Head of caudate nucleus (tissue), 42 donors: ENCODE results near the gene FARS2.

ENCODE experiments used
- DNase-seq, 42 donors: peaks; one replicate each; pipeline versions ENCODE4 v3.0.0 to v3.0.0-alpha.2; 2020 to 2021; ENCODE audit warnings: mixed read lengths in 7 of 42
- intact Hi-C: fragments of 100-400 bp; cut with DNase I; formaldehyde crosslinking; loops from one replicate; pipeline ENCODE4 v1.15.0; 2022

Gene FARS2

DNA sequence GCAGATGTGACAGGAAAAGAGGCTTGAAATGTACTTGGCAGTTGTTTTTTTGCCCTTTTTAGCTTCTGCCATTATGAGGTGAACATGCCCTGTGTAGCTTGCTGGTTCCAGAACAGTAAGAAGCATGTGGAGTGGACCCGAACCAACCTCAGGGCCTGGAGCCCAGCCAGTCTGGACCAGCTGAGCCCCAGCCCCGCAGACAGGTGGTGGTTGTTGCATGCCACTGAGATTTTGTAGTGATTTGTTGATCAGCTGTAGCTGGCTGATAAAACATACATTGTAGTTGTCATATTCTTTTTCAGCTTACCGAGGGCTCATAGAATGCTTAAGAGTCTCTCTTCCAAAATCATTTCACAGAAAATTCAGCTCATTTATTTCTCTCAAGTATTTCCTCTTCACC lies 182.2 kb downstream of the FARS2 start:
- intact Hi-C loops: no loop called here
- DNase-seq: no peak

DNA sequence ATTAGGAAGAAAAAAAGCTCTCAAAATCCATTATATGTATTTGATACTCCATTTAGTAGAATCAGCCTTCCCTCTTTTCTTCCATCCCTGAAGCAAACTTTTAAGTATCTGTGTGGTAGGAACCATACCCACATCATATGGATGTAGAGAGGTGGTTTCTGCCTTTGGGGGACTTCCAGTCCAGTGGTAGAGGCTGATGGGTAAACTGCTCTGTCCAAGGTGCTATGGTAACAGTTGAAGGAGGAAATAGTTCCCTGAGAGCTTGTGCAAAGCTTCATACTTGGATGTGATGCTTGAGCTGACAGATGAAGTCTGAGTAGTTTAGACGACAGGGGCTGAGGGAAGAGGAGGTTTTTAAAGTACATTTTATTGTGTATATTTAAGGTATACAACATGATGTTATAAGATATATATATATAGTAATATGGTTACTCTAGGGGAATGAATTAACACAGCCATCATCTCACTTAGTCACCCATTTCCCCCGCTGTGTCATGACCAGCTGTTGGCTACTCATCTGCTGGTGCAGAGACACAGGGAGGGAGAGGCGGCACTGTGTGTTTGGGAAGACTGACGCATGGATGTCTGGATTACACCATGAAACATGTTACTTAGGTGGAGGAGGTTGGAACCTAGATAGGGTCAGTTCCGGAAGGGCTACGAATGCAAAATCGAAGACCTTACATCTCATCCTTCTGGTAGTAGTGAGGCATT lies 185.2 kb downstream of the FARS2 start:
- intact Hi-C loops: no loop called here
- DNase-seq: no peak

- intact Hi-C loops: no loop called here
- no peak for DNase-seq
These were observed 186.6 kb downstream of the FARS2 start for GRCh38 chr6:5447921-5448320.

DNA sequence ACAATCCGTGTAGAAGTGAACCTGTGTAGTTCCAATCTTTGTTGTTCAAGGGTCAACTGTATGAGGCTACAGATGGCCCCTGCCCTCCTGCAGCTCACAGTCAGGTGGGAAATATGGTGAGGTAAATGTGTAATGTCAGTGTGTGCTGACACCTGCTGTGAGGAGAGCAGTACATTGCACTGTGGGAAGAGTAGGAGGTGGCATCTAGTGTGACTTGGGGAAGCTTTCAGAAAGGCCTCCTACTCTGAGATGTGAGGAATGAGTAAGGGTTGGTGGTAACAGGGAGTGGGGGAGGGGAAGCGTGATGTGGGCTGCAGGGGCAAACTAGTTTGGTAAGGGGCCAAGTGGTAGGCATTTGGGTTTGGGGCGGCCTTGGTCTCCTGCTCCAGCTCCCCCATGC lies 188.8 kb downstream of the FARS2 start:
- intact Hi-C loops: no loop called here
- peak in 8 of 42 donors; percentile 16 to 61 (median 26) for DNase-seq

- DNase-seq: peak in 3 of 42 donors; percentile 17 to 31 (median 21)
- intact Hi-C loops: no loop called here
These were observed 192.2 kb downstream of the FARS2 start for GRCh38 chr6:5453546-5453945.

DNA sequence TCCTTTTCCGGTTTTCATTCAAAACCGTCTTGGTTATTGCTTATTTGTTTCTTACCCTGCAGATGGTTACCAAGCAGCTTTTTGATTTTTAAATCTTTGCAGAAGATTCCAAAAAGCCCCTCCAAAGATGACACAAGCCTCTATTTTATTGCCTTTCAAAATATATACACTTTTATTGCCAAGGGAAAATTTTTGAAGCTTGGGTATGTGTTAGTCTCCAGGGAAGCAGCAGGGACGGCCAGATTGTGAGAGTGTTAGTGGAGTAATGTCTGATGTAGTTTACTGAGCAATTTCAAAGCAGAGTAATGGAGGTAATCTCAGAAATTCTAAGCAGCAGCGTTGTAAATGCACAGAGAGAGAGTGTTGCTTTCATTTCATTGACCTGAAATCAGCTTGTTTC lies 193.8 kb downstream of the FARS2 start:
- intact Hi-C loops: no loop called here
- DNase-seq: no peak

- DNase-seq: peak in 36 of 42 donors; percentile 6 to 85 (median 46)
- intact Hi-C loops: no loop called here
These were observed 195.7 kb downstream of the FARS2 start for GRCh38 chr6:5457041-5457440.

DNA sequence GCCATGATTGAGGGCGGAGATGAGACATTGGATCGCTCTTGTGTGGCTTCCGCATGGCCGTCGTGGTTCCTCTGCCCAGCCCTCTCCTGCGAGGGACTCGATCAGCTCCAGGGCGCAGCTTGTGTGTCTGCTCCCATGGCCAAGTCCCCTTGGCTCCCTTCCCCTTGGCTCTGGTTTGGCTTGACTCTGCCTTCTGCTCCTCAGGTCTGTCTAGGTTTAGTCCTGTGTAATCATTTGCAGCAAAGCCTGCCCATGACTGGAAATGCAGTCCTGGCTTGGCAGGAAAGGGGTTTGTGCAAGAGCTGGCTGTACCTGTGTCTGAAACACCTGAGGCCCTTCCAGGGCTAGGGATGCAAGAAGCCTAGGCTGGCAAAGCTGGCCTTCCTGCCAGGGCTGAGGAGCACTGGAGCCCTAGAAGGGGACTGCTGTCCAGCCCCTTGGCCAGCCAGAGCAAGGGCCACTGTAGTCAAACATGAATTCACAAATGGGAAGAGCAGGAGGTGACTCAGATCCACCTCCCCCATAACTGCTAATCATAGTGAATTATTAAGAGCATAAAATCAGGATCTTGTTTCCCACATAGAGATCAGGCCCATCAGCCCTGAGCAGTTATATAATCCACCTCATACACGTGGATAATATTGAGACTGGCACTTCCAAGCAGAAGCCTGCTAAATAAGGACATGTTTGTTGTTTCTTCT lies 196.8 kb downstream of the FARS2 start:
- intact Hi-C loops: no loop called here
- DNase-seq: peak in 20 of 42 donors; percentile 12 to 69 (median 32)

DNA sequence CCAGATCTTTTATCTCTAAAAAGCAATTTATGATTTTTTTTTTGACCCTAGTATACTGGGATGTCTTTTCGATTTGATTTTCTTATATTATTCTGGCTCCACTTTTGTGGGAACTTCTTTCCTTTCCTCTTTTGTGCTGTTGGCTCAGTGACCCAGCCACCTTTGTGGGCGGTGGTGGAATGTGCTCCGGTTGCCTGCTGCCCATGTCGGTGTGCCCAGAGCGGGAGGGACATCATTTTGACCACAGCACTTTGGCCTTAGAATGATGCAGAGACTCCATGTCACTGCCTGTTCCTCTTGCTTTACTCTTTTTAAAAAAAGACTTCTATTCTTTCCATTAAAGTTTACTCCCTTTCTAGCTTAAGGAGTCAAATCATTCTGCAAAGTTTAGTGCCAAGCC lies 198.0 kb downstream of the FARS2 start:
- intact Hi-C loops: no loop called here
- no peak for DNase-seq

- intact Hi-C loops: no loop called here
- no peak for DNase-seq
These were observed 200.1 kb downstream of the FARS2 start for GRCh38 chr6:5461365-5461764.

GRCh38 chr6:5462856-5463255 lies 201.5 kb downstream of the FARS2 start:
- intact Hi-C loops: no loop called here
- peak in 1 of 42 donors; percentile 50 for DNase-seq

DNA sequence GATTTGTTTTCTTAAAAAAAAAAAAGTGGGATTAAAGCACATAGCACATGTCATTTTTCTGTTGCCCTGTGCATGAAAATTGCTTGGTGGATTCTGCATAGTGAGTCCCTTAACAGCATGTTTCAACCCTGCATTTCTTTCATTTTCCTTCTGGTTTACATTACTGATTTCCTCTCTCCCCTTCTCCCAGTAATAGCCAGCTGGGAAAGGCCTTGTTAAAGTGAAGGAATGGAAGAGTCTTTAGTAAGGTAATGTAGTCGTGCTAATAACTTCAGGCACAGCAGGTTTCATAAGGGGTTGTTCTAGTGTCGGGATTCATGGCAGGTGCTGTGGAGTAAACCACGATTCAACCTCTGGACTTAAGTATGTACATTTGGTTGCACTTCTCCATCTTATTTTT lies 202.4 kb downstream of the FARS2 start:
- no peak for DNase-seq
- intact Hi-C loops: no loop called here

DNA sequence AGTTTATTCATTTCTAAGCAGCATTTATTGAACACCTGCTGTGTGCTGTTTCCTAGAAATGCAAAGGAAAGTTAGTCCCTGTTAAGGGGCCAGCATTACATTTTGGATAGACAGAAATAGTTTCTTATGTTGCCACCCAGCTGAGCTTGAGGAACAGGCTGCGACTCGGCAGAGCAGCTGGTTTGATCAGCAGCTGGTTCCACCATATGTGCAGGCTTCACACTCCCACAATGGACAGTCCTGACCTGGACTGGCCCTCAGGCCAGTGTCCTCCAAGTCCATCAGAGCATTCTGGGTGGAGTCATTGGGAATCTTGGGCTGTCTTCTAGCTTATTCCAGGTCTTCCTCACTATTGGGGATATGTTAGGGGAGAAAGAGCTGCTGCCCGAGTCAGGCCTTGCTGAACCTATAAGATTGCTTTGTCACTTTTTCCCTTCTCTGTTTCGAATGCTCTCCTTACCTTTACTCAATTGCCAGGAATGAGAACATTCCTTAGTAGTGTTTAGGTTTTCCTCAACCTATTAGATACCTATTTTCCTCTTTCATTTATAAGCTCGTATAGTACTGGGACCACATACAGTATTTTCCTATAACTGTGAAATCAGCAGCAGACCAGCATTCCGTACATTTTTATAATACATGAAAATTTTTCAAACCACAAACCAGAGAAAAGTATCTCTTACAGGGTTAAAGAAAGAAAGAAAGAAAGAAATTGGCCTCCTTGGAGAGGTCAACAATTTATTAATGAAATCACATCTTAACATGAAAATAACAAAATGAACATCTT lies 203.0 kb downstream of the FARS2 start:
- DNase-seq: no peak
- intact Hi-C loops: no loop called here

- intact Hi-C loops: no loop called here
- DNase-seq: no peak
These were observed 205.2 kb downstream of the FARS2 start for GRCh38 chr6:5466281-5467136.

DNA sequence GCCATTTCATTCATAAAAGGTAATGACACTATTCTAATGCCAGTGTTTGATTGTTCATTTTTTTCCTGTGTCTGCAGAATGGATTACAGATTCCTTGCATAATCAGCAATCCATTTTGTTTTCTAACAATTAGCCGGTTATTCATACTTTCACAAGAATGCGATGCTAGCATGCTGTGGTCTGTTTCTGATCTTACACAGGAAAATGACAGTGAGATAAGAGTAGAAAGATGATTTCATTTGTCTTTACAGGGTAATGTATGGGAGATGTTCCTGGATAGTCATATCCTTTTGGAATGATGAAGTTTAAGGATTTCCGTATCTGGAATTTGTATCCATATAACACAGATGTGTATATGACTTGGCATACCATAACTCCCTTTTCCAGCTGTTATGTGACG lies 207.3 kb downstream of the FARS2 start:
- intact Hi-C loops: no loop called here
- DNase-seq: no peak

GRCh38 chr6:5469101-5469846 lies 208.0 kb downstream of the FARS2 start:
- no peak for DNase-seq
- intact Hi-C loops: no loop called here

DNA sequence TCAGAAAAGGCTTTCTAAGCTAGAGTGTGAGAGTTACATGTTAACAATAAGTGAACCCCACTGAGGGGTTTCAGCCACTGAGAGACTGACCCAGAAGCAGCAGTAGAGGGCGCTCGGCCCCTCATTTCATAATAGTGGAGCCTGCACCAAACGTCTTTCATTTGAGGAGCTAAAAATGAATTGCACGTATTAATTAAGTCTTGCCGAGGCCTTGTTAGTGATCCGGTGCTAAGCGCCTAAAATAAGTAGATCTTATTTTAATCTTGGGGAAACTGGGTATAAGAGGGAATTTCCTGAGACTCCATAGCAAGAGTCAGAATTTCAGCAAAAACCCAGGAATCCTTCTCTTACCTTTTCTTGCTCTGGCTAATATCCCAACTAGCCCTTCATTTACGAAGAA lies 209.7 kb downstream of the FARS2 start:
- peak; percentile 57 to 88 (median 76) for DNase-seq
- intact Hi-C loops: no loop called here

DNA sequence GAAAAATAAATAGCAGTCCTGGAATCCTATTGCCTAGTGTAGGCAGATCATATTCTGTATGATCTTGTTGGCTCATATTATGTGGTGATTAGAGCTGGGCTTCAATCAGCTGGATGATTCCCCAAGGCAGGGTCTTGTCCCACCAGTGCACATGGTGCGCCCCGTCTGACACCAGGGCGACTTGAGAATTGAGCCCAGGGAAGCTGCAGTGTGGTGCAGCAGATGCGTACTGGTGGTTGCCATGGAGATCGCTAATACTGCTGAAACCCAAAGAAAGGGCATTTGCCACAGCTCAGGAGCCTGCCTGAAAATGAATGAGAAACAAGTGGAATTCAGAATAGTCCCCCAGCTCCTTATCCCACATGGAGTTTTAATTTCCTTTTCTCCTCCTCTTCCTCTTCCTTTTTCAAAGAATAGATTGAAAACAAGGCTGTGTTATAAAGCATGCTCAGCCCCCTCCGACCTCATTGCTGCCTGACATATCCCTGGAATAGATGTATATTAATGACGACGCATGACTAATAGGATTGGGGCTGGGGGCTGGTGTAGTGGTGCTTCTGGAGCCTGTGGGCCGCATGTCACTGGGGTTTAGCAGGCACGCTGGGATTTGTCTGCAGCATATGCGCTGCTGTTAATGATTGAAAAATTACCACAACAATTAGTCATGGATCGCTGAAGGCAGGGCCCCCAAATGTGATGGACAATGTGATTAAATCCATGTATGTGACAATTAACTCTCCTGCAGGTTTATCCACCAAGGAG lies 210.5 kb downstream of the FARS2 start:
- intact Hi-C loops: no loop called here
- DNase-seq: peak in 41 of 42 donors; percentile 11 to 84 (median 52)
